Mucosa of rectum (tissue), 2 donors: ENCODE results near the gene OTX1.

ENCODE experiments used
- H3K27ac ChIP-seq, 2 donors: one replicate each; pipeline ENCODE4 v1.7.0; 2013; ENCODE audit warnings: inconsistent platforms in 2 of 2, low read depth in 2 of 2, low read length in 2 of 2
- H3K27me3 ChIP-seq, 2 donors: one replicate each; pipeline ENCODE4 v1.7.0; 2013; ENCODE audit warnings: low read length in 2 of 2; ENCODE audit not compliant: control insufficient read depth in 2 of 2, insufficient read depth in 2 of 2
- H3K36me3 ChIP-seq, 2 donors: one replicate each; pipeline ENCODE4 v1.7.0; 2013; ENCODE audit warnings: low read length in 2 of 2; ENCODE audit not compliant: control insufficient read depth in 2 of 2, insufficient read depth in 2 of 2
- H3K4me1 ChIP-seq, 2 donors: one replicate each; pipeline ENCODE4 v1.7.0; 2013; ENCODE audit warnings: low read length in 2 of 2, mild to moderate bottlenecking in 1 of 2; ENCODE audit not compliant: control insufficient read depth in 2 of 2, insufficient read depth in 2 of 2
- H3K4me3 ChIP-seq, 2 donors: one replicate each; pipeline ENCODE4 v1.7.0; 2013; ENCODE audit warnings: low read length in 2 of 2
- H3K9ac ChIP-seq, 2 donors: one replicate each; pipeline ENCODE4 v1.7.0; 2013; ENCODE audit warnings: low read length in 2 of 2, low read depth in 1 of 2, mild to moderate bottlenecking in 1 of 2
- H3K9me3 ChIP-seq, 2 donors: one replicate each; pipeline ENCODE4 v1.7.0; 2013; ENCODE audit warnings: low read length in 2 of 2; ENCODE audit not compliant: control insufficient read depth in 2 of 2
- donor health status: healthy.
- donor health status: Normal muscosa, but diverticular disease.

The OTX1 gene

DNA sequence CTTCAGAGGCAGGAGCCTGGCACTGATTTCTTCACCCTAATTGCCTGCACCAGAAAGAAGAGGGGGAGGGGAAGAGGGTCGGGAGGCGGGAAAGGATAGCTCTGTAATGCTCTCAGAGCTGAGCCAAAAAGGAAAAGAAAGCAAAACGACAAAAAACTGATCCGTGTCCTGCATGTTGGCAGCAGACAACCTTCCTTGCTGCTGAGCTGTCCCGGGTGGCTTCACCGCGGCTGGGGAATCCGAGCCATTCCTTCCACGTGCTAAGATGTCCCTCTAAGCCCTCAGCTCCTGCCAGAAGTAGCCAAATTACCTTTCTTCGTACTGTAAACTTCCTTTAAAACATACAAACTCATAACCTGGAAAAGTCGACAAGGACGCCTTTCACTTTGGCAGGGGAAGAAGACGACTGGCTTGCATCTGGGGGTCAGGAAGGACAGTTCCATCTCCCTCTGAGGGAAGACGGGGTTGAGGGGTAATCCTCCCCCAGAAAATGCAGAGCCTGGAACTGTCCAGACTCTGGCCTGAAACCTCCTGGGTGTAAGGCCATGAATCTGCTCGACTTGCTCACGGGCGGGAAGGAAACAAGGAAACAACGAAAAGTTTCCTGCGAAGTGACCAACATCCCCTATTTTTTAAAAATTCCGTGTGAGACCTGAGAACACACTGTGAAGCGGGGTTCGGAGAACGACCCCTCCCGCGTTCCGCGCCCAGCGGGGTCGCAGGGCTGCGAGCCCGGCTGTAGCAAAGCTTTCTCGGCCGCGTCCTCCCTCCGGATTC lies 7.7 kb downstream of the OTX1 start:
- Histone ChIP-seq H3K4me1 (peaks cover 23 to 33% of the 10 kb centered on the region in 2 donors), H3K9ac (no peak overlapping the region), H3K36me3 (no peaks in the 10 kb centered on the region), H3K27ac (no peak overlapping the region), H3K9me3 (no peaks in the 10 kb centered on the region), H3K27me3 (peaks cover 65 to 85% of the 10 kb centered on the region in 2 donors), H3K4me3 (peak overlapping the region in 1 of 2 donors; percentile 39)

DNA sequence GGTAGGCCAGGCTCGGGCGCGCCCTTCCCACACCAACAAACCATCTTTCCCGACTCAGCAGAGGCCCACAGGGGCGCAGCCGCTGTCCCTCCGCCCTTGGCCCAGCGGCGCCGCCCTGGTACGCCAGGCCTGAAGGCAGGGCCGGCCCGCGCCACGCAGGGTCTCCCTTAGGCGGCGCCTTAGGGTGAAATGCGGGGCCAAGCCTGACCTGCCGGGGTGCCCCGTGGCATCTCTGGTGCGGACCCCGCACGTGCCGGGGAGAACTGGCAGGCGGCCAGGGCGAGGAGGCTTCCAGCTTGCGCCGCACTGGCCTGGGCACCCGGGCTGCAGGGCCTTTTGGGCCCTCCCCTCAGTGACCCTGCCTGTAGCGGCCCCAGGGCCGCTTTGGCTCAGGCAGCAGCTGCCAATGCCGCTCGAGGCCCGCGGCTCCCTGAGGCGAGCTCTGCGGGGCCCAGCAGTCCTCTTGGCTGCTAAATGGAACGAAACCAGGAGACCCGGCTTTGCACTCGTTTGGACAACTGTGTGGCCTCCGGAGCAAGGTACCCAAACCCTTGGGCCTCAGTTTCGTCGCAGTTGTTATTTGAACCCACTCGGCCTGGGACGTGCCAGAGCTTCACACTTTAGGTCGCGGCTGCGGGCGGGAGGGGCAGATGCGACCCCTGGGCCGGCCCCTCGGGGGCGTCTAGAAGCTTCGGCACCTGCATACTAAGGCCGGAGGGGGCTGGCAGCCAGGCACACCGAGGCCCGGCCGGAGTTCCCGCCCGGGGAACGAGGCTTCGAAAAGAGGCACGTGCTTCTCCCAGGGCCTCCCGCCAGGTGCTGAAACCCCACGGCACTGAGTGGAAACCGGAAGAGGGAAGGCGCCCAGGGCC lies 8.5 kb downstream of the OTX1 start:
- Histone ChIP-seq H3K27ac (no peak overlapping the region), H3K4me1 (peaks cover 23 to 29% of the 10 kb centered on the region in 2 donors), H3K4me3 (no peak overlapping the region), H3K9ac (no peak overlapping the region), H3K36me3 (no peaks in the 10 kb centered on the region), H3K9me3 (no peaks in the 10 kb centered on the region), H3K27me3 (peaks cover 64 to 82% of the 10 kb centered on the region in 2 donors)

DNA sequence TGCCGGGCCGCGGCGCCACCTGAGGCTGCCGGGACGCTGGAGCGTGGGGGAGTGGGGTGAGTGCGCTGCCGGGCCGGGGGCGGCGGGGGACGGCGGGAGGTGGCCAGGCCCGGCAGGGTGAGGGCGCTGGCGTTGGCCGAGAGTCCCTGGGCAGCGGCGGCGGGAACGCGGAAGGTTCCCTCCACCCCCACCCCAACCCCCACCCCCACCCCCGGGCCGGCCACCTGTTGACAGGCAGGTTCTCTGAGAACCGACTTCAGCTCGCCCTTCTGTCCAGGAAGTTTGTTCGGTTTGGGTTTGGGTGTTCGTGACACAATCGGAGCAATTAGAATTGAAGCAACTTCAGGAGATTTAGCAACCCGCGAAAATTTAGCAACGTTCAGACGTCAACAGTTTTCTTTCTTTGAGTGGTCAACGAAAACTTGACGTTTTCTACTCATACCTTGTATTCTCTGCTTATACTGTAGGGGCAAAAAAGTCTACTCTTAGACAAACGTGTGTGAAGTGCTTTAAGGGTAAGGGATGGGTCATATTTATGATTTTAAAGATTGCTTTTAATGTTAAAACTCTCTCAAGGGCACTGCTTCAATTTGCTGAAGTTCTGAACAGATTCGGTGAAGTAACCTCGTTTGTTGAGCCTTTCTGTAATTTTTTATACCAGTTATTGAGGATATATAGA lies 9.3 kb downstream of the OTX1 start:
- no peaks in the 10 kb centered on the region for H3K9me3 ChIP-seq
- H3K9ac ChIP-seq = no peak overlapping the region
- H3K27ac ChIP-seq = no peak overlapping the region
- H3K4me1 ChIP-seq = peaks cover 22 to 23% of the 10 kb centered on the region in 2 donors
- H3K27me3 ChIP-seq = peaks cover 58 to 80% of the 10 kb centered on the region in 2 donors
- no peaks in the 10 kb centered on the region for H3K36me3 ChIP-seq
- H3K4me3 ChIP-seq = no peak overlapping the region

DNA sequence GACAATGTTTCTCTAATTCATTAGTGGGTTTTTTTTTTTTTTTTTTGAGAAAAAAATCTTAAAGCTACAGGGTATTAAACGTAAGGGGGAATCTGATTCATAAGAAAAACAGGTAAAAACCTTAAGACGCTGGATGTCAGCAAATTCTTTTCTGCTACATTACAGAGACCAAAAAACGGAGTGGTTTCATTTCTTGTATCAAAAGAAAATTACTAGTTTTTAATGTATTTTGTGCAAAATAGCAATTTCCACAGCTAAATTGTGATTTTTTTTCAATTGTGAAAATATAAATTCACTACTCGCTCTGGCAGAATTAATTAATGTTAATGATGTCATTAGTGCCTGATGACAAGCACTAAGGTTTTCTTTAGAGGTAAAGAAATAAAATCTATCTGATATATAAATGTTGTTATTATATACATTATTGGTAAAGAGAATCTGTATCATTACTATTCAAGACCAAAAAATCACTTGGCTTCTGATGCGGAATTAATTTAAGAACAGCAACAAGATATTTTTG lies 9.9 kb downstream of the OTX1 start:
- Histone ChIP-seq H3K27me3 (peaks cover 54 to 78% of the 10 kb centered on the region in 2 donors), H3K27ac (no peak overlapping the region), H3K36me3 (no peaks in the 10 kb centered on the region), H3K4me3 (no peak overlapping the region), H3K9me3 (no peaks in the 10 kb centered on the region), H3K4me1 (peaks cover 16 to 22% of the 10 kb centered on the region in 2 donors), H3K9ac (no peak overlapping the region)

DNA sequence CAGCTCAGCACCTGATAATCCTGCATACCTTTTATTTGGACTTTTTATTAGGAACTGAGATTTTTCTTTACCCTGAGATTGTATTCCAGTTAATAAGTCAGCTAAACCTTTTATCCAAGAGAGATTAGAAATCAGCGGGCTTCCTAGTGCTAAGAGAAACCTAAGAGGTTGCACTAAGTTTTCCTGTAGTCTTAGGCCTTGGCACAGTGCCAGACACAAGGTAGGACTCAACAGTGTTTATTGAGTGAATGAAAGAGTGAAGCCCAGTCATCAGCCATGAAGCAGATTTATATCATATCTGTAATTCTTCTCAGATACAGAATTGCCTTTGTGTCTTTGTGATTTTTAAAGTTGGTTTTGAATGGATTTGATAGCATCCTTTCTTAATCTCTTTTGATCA lies 13.6 kb downstream of the OTX1 start:
- no peak overlapping the region for H3K27ac ChIP-seq
- no peaks in the 10 kb centered on the region for H3K9me3 ChIP-seq
- no peak overlapping the region for H3K4me3 ChIP-seq
- H3K9ac ChIP-seq = no peak overlapping the region
- H3K4me1 ChIP-seq = peaks cover 0 to under 1% of the 10 kb centered on the region in 2 donors
- no peaks in the 10 kb centered on the region for H3K36me3 ChIP-seq
- peaks cover 38 to 63% of the 10 kb centered on the region in 2 donors for H3K27me3 ChIP-seq

DNA sequence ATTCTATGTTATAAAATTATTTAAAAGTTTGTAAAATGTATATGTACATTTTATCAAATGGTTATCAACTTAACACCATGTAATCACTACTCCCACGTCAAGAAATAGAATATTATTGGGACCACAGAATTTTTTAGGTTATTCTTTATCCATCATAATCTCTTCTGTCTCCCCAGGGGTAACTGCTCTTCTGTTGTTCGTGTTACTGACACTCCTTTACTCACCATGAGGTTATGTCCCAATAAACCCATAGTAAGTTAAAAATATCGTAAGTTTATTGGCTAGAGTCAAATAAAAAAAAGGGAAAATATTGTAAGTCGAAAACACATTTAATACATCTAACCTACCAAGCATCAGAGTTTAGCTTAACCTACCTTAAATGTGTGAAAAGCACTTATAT lies 14.0 kb downstream of the OTX1 start:
- Histone ChIP-seq H3K9me3 (no peaks in the 10 kb centered on the region), H3K27me3 (peaks cover 37 to 58% of the 10 kb centered on the region in 2 donors), H3K27ac (no peak overlapping the region), H3K4me1 (no peaks in the 10 kb centered on the region), H3K4me3 (no peak overlapping the region), H3K9ac (no peak overlapping the region), H3K36me3 (no peaks in the 10 kb centered on the region)

DNA sequence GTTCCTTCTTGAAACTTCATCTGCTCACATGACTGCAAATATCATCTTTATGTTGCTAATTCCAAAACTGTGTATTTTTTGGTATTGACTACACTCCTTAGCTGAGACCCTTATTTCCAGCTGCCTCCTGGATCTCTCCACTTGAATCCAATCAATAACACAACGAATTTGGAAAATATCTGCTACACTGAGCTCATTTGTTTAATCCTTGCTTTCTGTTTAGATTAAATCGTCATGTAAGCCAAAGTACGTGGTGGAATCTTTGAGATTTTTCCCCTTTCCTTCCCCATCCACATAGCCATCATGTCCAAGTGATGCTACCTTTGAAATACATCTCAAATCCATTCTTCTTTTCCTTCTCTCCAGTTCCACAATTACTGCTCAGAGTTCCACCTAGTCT lies 15.6 kb downstream of the OTX1 start:
- no peak overlapping the region for H3K4me3 ChIP-seq
- H3K9ac ChIP-seq = no peak overlapping the region
- no peak overlapping the region for H3K27ac ChIP-seq
- H3K4me1 ChIP-seq = no peaks in the 10 kb centered on the region
- no peaks in the 10 kb centered on the region for H3K9me3 ChIP-seq
- H3K27me3 ChIP-seq = peaks cover 30 to 45% of the 10 kb centered on the region in 2 donors
- no peaks in the 10 kb centered on the region for H3K36me3 ChIP-seq

DNA sequence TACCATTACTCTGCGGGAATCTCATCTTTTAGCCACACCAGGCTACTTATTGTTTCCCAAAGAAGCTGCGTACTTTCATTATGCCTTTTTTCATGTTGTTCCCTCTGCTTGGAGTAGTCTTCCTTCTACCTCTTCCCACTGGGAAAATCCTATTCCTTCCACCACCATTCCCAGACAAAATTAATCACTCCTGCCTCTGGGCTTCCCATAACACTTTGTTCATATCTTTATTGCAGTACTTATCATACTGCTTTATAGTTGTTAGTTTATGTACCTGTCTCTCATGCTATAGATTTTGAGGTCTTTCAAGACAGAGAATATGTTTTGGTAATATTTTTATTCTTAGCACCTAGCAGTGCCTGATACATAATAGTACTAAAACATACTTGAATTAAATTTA lies 16.2 kb downstream of the OTX1 start:
- Histone ChIP-seq H3K9ac (no peak overlapping the region), H3K4me1 (no peaks in the 10 kb centered on the region), H3K27me3 (peaks cover 30 to 40% of the 10 kb centered on the region in 2 donors), H3K36me3 (no peaks in the 10 kb centered on the region), H3K4me3 (no peak overlapping the region), H3K27ac (no peak overlapping the region), H3K9me3 (no peaks in the 10 kb centered on the region)

DNA sequence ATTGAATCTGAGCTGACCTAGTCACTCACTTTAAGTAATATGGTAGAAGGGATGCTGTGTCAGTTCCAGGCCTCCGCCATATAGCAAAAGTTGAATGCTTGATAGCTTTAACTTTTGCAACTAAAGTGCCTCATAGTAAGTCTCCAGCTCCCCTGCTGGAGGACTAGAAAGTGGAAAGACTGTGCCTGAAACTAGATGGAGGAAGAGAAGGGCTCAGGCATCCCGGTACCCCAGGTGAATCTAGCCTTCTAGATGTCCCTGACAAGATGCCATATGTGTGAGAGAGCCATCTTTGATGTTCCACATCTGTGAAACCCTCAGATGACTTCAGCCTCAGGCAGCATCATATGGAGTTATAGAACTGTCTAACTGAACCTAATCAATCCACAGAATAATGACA lies 21.0 kb downstream of the OTX1 start:
- Histone ChIP-seq H3K9me3 (no peaks in the 10 kb centered on the region), H3K36me3 (no peaks in the 10 kb centered on the region), H3K4me1 (no peaks in the 10 kb centered on the region), H3K9ac (no peak overlapping the region), H3K27ac (no peak overlapping the region), H3K4me3 (no peak overlapping the region), H3K27me3 (peaks cover 9 to 16% of the 10 kb centered on the region in 2 donors)
